ENCODE data around the gene FNDC3A.

DNA sequence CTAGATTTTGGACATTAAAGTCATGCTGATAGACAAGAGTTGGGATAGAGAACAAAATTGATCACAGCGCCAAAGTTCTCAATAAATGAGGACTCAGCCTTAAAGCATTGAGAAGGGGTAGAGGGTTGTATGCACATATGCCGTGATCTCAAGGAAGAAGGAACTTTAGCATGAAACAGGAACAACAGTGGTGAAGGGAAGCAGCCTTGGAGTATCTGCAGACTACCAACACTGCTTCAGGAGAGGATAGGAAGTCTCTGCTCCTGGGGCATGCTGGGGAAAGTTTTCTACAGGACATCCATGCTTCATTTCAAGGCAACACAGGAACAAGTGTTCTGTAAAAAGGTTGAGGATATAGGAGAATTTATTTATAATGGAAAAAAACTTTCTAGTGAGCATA is 132.5 kb downstream of the FNDC3A start:
- TF ChIP-seq CTCF (conservative IDR thresholded peaks at IDR 0.05) (no peak), EZH2 (IDR thresholded peaks at IDR 0.05; ENCODE audit: low read depth) (no peak)

All from PC-9 (cell line).